IPS DF 6.9 (cell line): ENCODE results near the gene PLEKHM3.

Source experiments
- DNase-seq: peaks from one replicate; pipeline ENCODE4 v3.0.0-alpha.2; 2013; ENCODE audit warnings: low read depth, low spot score
- H3K27ac ChIP-seq: one replicate; pipeline ENCODE4 v1.5.1; 2013; ENCODE audit warnings: low read length, control low read depth
- H3K27me3 ChIP-seq: 2 replicates; pipeline ENCODE4 v1.6.1; 2013; ENCODE audit warnings: mild to moderate bottlenecking, low read length; ENCODE audit not compliant: control insufficient read depth, insufficient read depth
- H3K36me3 ChIP-seq: 2 replicates; pipeline ENCODE4 v1.6.1; 2013; ENCODE audit warnings: low read length; ENCODE audit not compliant: control insufficient read depth, insufficient read depth
- H3K4me1 ChIP-seq: 2 replicates; pipeline ENCODE4 v1.6.1; 2013; ENCODE audit warnings: low read length; ENCODE audit not compliant: control insufficient read depth, insufficient read depth
- H3K4me3 ChIP-seq: 2 replicates; pipeline ENCODE4 v1.5.1; 2013; ENCODE audit warnings: mild to moderate bottlenecking, low read length
- H3K9me3 ChIP-seq: 2 replicates; pipeline ENCODE4 v1.6.1; 2013; ENCODE audit warnings: low read length, inconsistent platforms; ENCODE audit not compliant: control insufficient read depth, insufficient read depth
- WGBS: extraction: QIAGEN DNeasy Blood & Tissue Kit; methylation state at CpG from one replicate; pipeline ENCODE4 v1.1.7; 2013; ENCODE audit warnings: mixed read lengths, missing lambda C conversion rate; ENCODE audit not compliant: insufficient read length, insufficient coverage; 5-methylcytosine and 5-hydroxymethylcytosine counted together

Gene PLEKHM3

DNA sequence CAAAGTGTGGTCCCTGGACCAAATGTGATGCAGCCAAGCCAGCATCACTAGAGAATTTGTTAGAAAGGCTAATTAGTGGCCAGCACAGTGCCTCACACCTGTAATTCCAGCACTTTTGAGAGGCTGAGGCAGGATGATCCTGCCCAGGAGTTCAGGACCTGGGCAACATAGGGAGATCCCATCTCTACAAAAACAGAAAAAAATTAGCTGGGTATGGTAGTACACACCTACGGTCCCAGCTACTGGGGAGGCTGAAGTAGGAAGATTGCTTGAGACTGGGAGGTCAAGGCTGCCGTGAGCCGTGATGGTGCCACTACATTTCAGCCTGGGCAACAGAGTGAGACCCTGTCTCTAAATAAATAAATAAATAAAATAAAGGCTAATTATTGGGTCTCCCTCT, 185.8 kb downstream of the PLEKHM3 start:
- Histone ChIP-seq H3K27ac (no peak overlapping the region), H3K27me3 (no peaks in the 10 kb centered on the region), H3K4me3 (no peak overlapping the region), H3K4me1 (no peaks in the 10 kb centered on the region), H3K9me3 (no peaks in the 10 kb centered on the region), H3K36me3 (no peaks in the 10 kb centered on the region)
- no peak for DNase-seq
- WGBS, result no CpG with 5 or more reads among the region's 3 CpGs

- no peak for DNase-seq
- H3K4me3 ChIP-seq, result no peak overlapping the region
- no peaks in the 10 kb centered on the region for H3K27me3 ChIP-seq
- no peaks in the 10 kb centered on the region for H3K4me1 ChIP-seq
- no peaks in the 10 kb centered on the region for H3K9me3 ChIP-seq
- H3K27ac ChIP-seq, result no peak overlapping the region
- H3K36me3 ChIP-seq, result no peaks in the 10 kb centered on the region
- WGBS, result no CpG with 5 or more reads among the region's 1 CpG
These were observed 186.3 kb downstream of the PLEKHM3 start for GRCh38 chr2:207839028-207839427.

DNA sequence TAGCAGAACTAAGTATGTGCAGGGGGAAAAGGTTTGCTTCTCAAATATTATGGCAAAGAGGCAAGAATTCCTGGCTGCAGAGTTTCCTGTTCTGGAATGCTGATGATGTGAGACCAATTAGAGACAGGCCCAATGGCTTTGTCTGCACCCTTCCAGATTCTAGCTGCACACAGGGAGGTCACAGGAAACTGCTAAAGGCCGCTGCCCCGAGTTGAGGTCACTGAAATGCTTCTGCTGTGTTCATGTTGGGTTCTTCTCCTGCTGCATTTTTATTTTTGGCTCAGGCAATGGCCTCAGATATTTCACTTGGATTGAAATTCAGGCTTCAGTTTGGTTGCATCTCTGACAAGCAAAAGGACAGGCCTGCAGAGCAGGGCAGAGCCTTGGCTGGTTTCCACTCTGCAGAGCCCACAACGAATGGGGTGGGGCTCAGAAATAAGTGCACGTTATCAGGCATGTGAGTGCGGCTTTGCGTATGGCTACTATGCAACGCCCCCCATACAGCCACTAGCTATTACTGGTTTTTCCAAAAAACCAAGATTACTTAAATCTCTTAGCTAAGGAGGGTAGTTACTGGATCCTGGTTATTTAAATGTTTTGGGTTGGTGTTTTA, 188.7 kb downstream of the PLEKHM3 start:
- H3K9me3 ChIP-seq, result no peaks in the 10 kb centered on the region
- H3K4me3 ChIP-seq, result no peak overlapping the region
- no peak for DNase-seq
- H3K27me3 ChIP-seq, result no peaks in the 10 kb centered on the region
- no peak overlapping the region for H3K27ac ChIP-seq
- WGBS, result no CpG with 5 or more reads among the region's 7 CpGs
- H3K4me1 ChIP-seq, result no peaks in the 10 kb centered on the region; the same call in 1 of the 2 replicates
- no peaks in the 10 kb centered on the region for H3K36me3 ChIP-seq

GRCh38 chr2:207835805-207836204, 189.5 kb downstream of the PLEKHM3 start:
- no peak overlapping the region for H3K27ac ChIP-seq
- DNase-seq, result no peak
- H3K9me3 ChIP-seq, result no peaks in the 10 kb centered on the region
- no peaks in the 10 kb centered on the region; the same call in 1 of the 2 replicates for H3K4me1 ChIP-seq
- no peak overlapping the region for H3K4me3 ChIP-seq
- WGBS, result no CpG with 5 or more reads among the region's 1 CpG
- no peaks in the 10 kb centered on the region for H3K27me3 ChIP-seq
- no peaks in the 10 kb centered on the region for H3K36me3 ChIP-seq

DNA sequence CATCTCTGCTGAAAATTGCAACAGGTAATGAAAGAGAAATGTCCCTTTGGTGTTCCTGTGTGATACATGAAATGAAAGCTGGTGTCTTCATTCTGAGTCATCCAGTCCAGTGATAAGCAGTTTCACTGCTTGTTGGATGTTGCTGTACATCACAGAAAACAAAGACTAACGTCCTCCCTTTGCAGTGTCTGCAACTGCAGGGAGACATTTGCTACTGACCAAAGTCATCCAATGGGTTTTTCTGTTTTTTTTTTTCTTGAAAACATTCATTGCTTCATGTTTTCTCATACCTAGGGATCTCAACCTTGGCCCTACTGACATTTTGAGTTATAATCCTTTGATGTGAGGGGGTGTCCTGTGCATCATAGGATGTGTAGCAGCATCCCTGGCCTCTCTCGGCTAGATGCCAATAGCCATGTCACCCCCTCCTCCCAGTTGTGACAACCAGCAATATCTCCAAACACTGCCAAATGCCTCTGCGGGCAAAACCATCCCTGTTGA, 192.0 kb downstream of the PLEKHM3 start:
- Histone ChIP-seq H3K4me1 (no peaks in the 10 kb centered on the region; the same call in 1 of the 2 replicates), H3K27ac (no peak overlapping the region), H3K9me3 (no peaks in the 10 kb centered on the region), H3K36me3 (no peaks in the 10 kb centered on the region), H3K4me3 (no peak overlapping the region), H3K27me3 (no peaks in the 10 kb centered on the region)
- no CpG with 5 or more reads among the region's 3 CpGs for WGBS
- DNase-seq, result no peak

GRCh38 chr2:207831584-207832248, 193.6 kb downstream of the PLEKHM3 start:
- WGBS, result no CpG with 5 or more reads among the region's 8 CpGs
- H3K27me3 ChIP-seq, result no peaks in the 10 kb centered on the region
- H3K4me1 ChIP-seq, result no peaks in the 10 kb centered on the region; the same call in 1 of the 2 replicates
- no peak overlapping the region for H3K27ac ChIP-seq
- no peak overlapping the region for H3K4me3 ChIP-seq
- H3K36me3 ChIP-seq, result no peaks in the 10 kb centered on the region
- no peak for DNase-seq
- no peaks in the 10 kb centered on the region for H3K9me3 ChIP-seq

DNA sequence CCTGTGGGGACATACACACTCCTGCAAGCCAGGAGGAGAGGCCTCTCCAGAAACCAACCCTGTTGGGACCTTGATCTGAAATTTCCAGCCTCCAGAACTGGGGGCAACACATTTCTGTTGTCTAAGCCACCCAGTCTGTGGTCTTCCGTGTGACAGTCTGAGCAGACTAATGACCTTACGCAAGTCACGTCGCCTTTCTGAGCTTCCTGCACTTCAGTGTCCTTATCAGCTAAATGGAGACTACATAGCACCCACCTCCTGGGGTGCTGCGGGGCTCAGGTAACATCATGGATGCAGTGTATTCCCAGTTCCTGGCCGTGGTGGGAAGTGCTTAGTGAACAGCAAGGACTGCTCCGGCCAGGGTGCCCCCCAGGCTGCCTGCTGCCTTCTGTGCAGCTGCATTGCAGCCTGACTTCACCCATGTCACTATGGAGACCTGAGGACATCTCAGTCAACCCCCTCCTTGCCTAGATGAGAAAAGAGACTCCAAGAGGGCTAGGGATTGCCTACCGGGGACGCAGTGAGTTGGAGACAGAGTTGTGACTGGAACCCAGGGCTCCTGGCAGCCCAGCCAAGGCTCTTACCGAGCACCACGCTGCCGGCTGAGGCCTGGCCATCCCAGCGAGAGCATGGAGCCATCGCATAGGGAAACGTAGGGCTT, 194.4 kb downstream of the PLEKHM3 start:
- H3K27ac ChIP-seq, result no peak overlapping the region
- H3K36me3 ChIP-seq, result no peaks in the 10 kb centered on the region
- DNase-seq, result no peak
- H3K4me3 ChIP-seq, result no peak overlapping the region
- no CpG with 5 or more reads among the region's 15 CpGs for WGBS
- H3K9me3 ChIP-seq, result no peaks in the 10 kb centered on the region
- no peaks in the 10 kb centered on the region; the same call in 1 of the 2 replicates for H3K4me1 ChIP-seq
- H3K27me3 ChIP-seq, result no peaks in the 10 kb centered on the region

DNA sequence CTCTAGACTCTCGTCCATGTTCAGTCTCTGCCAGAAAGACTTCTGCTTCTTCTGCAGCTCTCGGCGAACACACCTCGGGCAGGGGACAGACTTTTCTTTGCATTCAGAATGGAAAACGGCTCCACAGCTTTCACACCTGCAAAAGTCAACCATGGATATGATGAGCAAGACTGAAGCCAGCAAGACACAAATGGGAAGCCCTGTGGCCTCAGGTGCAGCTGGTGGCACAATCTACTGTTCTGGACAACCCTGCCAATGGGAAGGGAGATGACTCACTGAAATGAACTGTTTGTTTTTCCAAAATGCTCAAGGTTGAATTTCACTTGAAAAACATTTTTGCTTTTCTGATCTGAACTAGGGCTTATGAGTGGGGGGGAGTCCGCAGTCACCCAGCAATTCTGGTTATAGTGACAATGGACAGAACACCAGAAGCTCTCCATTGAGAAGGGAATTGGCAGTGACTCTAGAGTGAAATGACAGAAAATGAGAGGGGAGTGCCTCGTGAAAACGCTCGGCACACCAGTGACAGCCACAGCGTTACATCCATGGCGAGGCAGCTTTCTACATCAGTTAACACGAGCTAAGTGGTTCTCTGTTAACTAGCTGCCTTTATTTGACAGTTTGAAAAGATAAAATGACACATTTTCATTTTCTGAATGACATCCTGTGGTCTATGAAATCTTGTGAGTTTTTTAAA, 196.8 kb downstream of the PLEKHM3 start:
- Histone ChIP-seq H3K4me3 (no peak overlapping the region), H3K36me3 (no peaks in the 10 kb centered on the region), H3K27me3 (no peaks in the 10 kb centered on the region), H3K27ac (no peak overlapping the region), H3K4me1 (no peaks in the 10 kb centered on the region; the same call in 1 of the 2 replicates), H3K9me3 (no peaks in the 10 kb centered on the region)
- no CpG with 5 or more reads among the region's 12 CpGs for whole genome bisulfite sequencing
- no peak for DNase-seq

DNA sequence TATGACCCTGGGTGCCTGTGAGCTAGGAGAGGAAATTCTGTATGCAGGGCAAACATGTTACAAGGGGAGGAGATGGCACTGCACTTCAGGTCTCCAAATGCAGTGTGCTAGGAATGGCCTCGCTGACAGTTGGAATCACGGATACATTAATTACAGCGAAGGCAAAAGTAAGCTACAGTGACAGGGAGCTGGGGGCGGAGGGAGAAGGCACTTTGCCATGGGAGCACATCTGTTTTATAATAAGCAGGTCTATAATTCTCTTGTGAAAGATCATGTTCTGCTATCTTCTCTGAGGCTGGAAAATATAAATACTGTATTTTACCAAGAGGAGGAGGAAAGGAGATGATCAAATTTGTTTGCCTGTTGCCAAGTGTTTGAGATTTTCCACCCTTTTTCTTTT, 199.3 kb downstream of the PLEKHM3 start:
- no peak overlapping the region for H3K27ac ChIP-seq
- H3K4me1 ChIP-seq, result no peaks in the 10 kb centered on the region
- no CpG with 5 or more reads among the region's 4 CpGs for WGBS
- no peaks in the 10 kb centered on the region for H3K27me3 ChIP-seq
- H3K36me3 ChIP-seq, result no peaks in the 10 kb centered on the region
- no peaks in the 10 kb centered on the region for H3K9me3 ChIP-seq
- DNase-seq, result no peak
- no peak overlapping the region for H3K4me3 ChIP-seq
